B cell (primary cell): ENCODE results near the gene POMGNT1. TPM values are rescaled to one million over a fixed set of nuclear protein-coding genes. Genes with fewer than 3 reads are reported as not detected.

Source experiments
- ATAC-seq: fragments of 200-7000 bp; cut with Tn5 transposase; one replicate; pipeline ENCODE4 v1.10.0; 2021; ENCODE audit warnings: low read depth, mild to moderate bottlenecking, moderate number of reproducible peaks, moderate library complexity
- CTCF ChIA-PET: fragments of 350-600 bp; sonication (Branson Sonifier 250); formaldehyde crosslinking; loops from one replicate; lab custom pipeline; 2021; ENCODE audit warnings: antibody characterized with exemption, inconsistent platforms; lab: Charles Lee
- POLR2A ChIA-PET: fragments of 350-600 bp; sonication (Branson Sonifier 250); formaldehyde crosslinking; loops from one replicate; lab custom pipeline; 2021; ENCODE audit warnings: antibody characterized with exemption; lab: Charles Lee
- DNase-seq: peaks from one replicate; pipeline ENCODE4 v3.0.0; 2013
- H2AFZ ChIP-seq: 2 replicates; pipeline ENCODE4 v1.6.1; 2012; ENCODE audit warnings: mild to moderate bottlenecking, low read depth, low read length; ENCODE audit not compliant: insufficient read depth, poor library complexity, severe bottlenecking
- H3K27ac ChIP-seq, 2 donors: 1 replicate in 1 of 2; 2 replicates in 1 of 2; pipeline ENCODE4 v1.5.1; 2012 to 2013; ENCODE audit warnings: low read length in 2 of 2, mild to moderate bottlenecking in 2 of 2, moderate library complexity in 1 of 2
- H3K27me3 ChIP-seq, 4 experiments: fragments of 200-600 bp in 1 of 4; sonication (generic) in 1 of 4; replicated peaks in 1 of 4; 1 replicate in 2 of 4; 2 replicates in 2 of 4; pipeline versions ENCODE4 v1.6.1 to v1.7.0; 2013 to 2016; ENCODE audit warnings: low read length in 3 of 4, mild to moderate bottlenecking in 2 of 4, mixed read lengths in 1 of 4, moderate library complexity in 1 of 4; ENCODE audit not compliant: insufficient read depth in 4 of 4, control insufficient read depth in 3 of 4; ENCODE audit errors: control extremely low read depth in 1 of 4
- H3K36me3 ChIP-seq, 2 experiments: replicated peaks in 1 of 2; 1 replicate in 1 of 2; 2 replicates in 1 of 2; pipeline versions ENCODE4 v1.6.1 to v1.7.1; 2013; ENCODE audit warnings: low read length in 1 of 2; ENCODE audit not compliant: insufficient read depth in 2 of 2, control insufficient read depth in 1 of 2; ENCODE audit errors: control extremely low read depth in 1 of 2, extremely low read depth in 1 of 2
- H3K4me1 ChIP-seq, 2 donors: fragments of 200-600 bp in 1 of 2; sonication (generic) in 1 of 2; 1 replicate in 1 of 2; 2 replicates in 1 of 2; pipeline versions ENCODE4 v1.5.1 to v1.6.1; 2013 to 2017; ENCODE audit warnings: low read length in 2 of 2; ENCODE audit not compliant: control insufficient read depth in 2 of 2, insufficient read depth in 2 of 2
- H3K4me2 ChIP-seq: replicated peaks from 2 replicates; pipeline ENCODE3; 2012; ENCODE audit warnings: mild to moderate bottlenecking, low read depth, low read length; ENCODE audit not compliant: poor library complexity, severe bottlenecking
- H3K4me3 ChIP-seq, 5 experiments: fragments of 200-600 bp in 1 of 5; sonication (generic) in 1 of 5; 1 replicate in 3 of 5; 2 replicates in 2 of 5; pipeline versions ENCODE4 v1.5.1 to v1.7.0; 2011 to 2016; ENCODE audit warnings: low read length in 4 of 5, mild to moderate bottlenecking in 4 of 5, low read depth in 2 of 5, control low read depth in 1 of 5, moderate library complexity in 1 of 5; ENCODE audit not compliant: insufficient read depth in 1 of 5; ENCODE audit errors: control extremely low read depth in 1 of 5, extremely low read depth in 1 of 5
- H3K79me2 ChIP-seq: fragments of 200-600 bp; sonication (generic); one replicate; pipeline ENCODE4 v1.6.0; 2016; ENCODE audit warnings: low read length; ENCODE audit not compliant: control insufficient read depth, insufficient read depth
- H3K9ac ChIP-seq: fragments of 200-600 bp; sonication (generic); 2 replicates; pipeline ENCODE4 v1.6.1; 2017; ENCODE audit warnings: mild to moderate bottlenecking, low read length, moderate library complexity
- H3K9me3 ChIP-seq, 3 donors: one replicate each; pipeline versions ENCODE4 v1.6.1 to v1.7.1; 2013; ENCODE audit warnings: low read length in 2 of 3; ENCODE audit not compliant: control insufficient read depth in 2 of 3, insufficient read depth in 1 of 3; ENCODE audit errors: control extremely low read depth in 1 of 3
- H4K20me1 ChIP-seq: 2 replicates; pipeline ENCODE4 v1.6.0; 2012; ENCODE audit warnings: mild to moderate bottlenecking, low read length; ENCODE audit not compliant: insufficient read depth, control insufficient read depth, poor library complexity, severe bottlenecking
- H3K27ac Mint-ChIP-seq: one replicate; pipeline ENCODE4 v1.8.0; 2021; ENCODE audit warnings: mixed read lengths
- H3K27me3 Mint-ChIP-seq: one replicate; pipeline ENCODE4 v1.8.0; 2021; ENCODE audit warnings: mixed read lengths
- H3K4me1 Mint-ChIP-seq: one replicate; pipeline ENCODE4 v1.8.0; 2021; ENCODE audit warnings: mixed read lengths
- H3K4me3 Mint-ChIP-seq: one replicate; pipeline ENCODE4 v1.8.0; 2021; ENCODE audit warnings: mixed read lengths
- H3K9me3 Mint-ChIP-seq: one replicate; pipeline ENCODE4 v1.8.0; 2022; ENCODE audit warnings: mixed read lengths; ENCODE audit not compliant: insufficient read depth
- CTCF ChIP-seq: fragments of 200-600 bp; IDR thresholded peaks from one replicate; pipeline ENCODE4 v1.8.0; 2022; ENCODE audit warnings: antibody characterized with exemption, mild to moderate bottlenecking
- EZH2 ChIP-seq: IDR thresholded peaks from 2 replicates; pipeline ENCODE4 v1.6.1; 2012; ENCODE audit warnings: borderline replicate concordance, low read depth, mild to moderate bottlenecking, moderate library complexity, low read length; ENCODE audit not compliant: insufficient read depth, poor library complexity, severe bottlenecking
- WGBS: methylation state at CpG from one replicate; pipeline ENCODE4 v1.1.5; 2013; ENCODE audit warnings: missing lambda C conversion rate; ENCODE audit not compliant: insufficient coverage; 5-methylcytosine and 5-hydroxymethylcytosine counted together
- intact Hi-C: fragments of 100-400 bp; cut with micrococcal nuclease; formaldehyde crosslinking; loops from one replicate; pipeline ENCODE4 v1.10.0; 2022
- polyA plus RNA-seq: library from polyadenylated mRNA; depleted of rRNA; stranded (reverse); fragments of >200 nt; gene quantifications from 2 replicates; pipeline ENCODE4 v1.2.3, GENCODE V29; 2012
- total RNA-seq, 2 donors: library from RNA; stranded (reverse); fragments of 120-200 nt in 1 of 2; gene quantifications; 1 replicate in 1 of 2; 2 replicates in 1 of 2; pipeline versions ENCODE4 v1.2.3 to v1.2.4, GENCODE V29; 2013 to 2022

Gene POMGNT1
- total and polyA plus RNA-seq, 2 donors (not counting 1 experiment from before 2014, with no cell fraction given) = 32.6 to 51.0 TPM

GRCh38 chr1:46160212-46160611 is 38.0 kb downstream of the POMGNT1 start:
- H3K4me1 ChIP-seq = no peaks in the 10 kb centered on the region
- H4K20me1 ChIP-seq = no peaks in the 10 kb centered on the region
- no CpG with 5 or more reads among the region's 1 CpG for WGBS
- no peak overlapping the region for H3K4me2 ChIP-seq
- H3K9ac ChIP-seq = no peak overlapping the region
- intact Hi-C loops = no loop called here
- H3K27me3 ChIP-seq = peaks cover 0 to 3% (median 0%) of the 10 kb centered on the region in 4 experiments
- no peak overlapping the region for H3K27ac ChIP-seq
- ATAC-seq (no peak), DNase-seq (no peak)
- peaks cover 2% of the 10 kb centered on the region for H3K4me1 Mint-ChIP-seq
- H3K27me3 Mint-ChIP-seq = peaks cover 15% of the 10 kb centered on the region
- ChIA-PET POLR2A (no interaction called here), CTCF (no interaction called here)
- H3K27ac Mint-ChIP-seq = no peak overlapping the region
- no peaks in the 10 kb centered on the region for H3K9me3 Mint-ChIP-seq
- H3K9me3 ChIP-seq = no peaks in the 10 kb centered on the region
- H2AFZ ChIP-seq = no peak overlapping the region
- no peak overlapping the region for H3K4me3 Mint-ChIP-seq
- H3K4me3 ChIP-seq = no peak overlapping the region
- no peak for TF ChIP-seq EZH2
- no peak for TF ChIP-seq CTCF
- no peaks in the 10 kb centered on the region for H3K36me3 ChIP-seq
- H3K79me2 ChIP-seq = no peaks in the 10 kb centered on the region

- Histone ChIP-seq H3K79me2 (no peaks in the 10 kb centered on the region), H3K4me2 (no peak overlapping the region), H3K4me1 (no peaks in the 10 kb centered on the region), H3K36me3 (no peaks in the 10 kb centered on the region), H4K20me1 (no peaks in the 10 kb centered on the region), H3K4me3 (no peak overlapping the region), H3K9me3 (no peaks in the 10 kb centered on the region), H2AFZ (no peak overlapping the region), H3K27ac (no peak overlapping the region), H3K27me3 (peaks cover 0 to 3% (median 0%) of the 10 kb centered on the region in 4 experiments), H3K9ac (no peak overlapping the region)
- POLR2A ChIA-PET = no interaction called here
- no peaks in the 10 kb centered on the region for H3K4me1 Mint-ChIP-seq
- WGBS = 71% methylated on average over 3 of the region's 3 CpGs
- intact Hi-C loops = no loop called here
- DNase-seq = no peak
- H3K9me3 Mint-ChIP-seq = no peaks in the 10 kb centered on the region
- peaks cover 9% of the 10 kb centered on the region for H3K27me3 Mint-ChIP-seq
- H3K4me3 Mint-ChIP-seq = no peak overlapping the region
- no peak for ATAC-seq
- no peak for TF ChIP-seq CTCF
- TF ChIP-seq EZH2 = no peak
- H3K27ac Mint-ChIP-seq = no peak overlapping the region
- CTCF ChIA-PET = no interaction called here
These were observed 38.7 kb downstream of the POMGNT1 start for GRCh38 chr1:46159516-46159915.
